Prostate gland (tissue), 2 donors: ENCODE results near the gene PLA2G5.

Experiments used
- POLR2AphosphoS5 ChIP-seq: sonication (generic); formaldehyde crosslinking; IDR thresholded peaks from one replicate; pipeline ENCODE4 v1.6.1; 2017; ENCODE audit warnings: antibody characterized with exemption
- TF ChIP-seq, protein P1 (sequence below), 4 experiments: fragments of 200-600 bp in 2 of 4; fragments of 450-650 bp in 2 of 4; sonication (generic) in 2 of 4; IDR thresholded peaks; 1 replicate in 3 of 4; 2 replicates in 1 of 4; pipeline ENCODE4 v1.5.1; 2016 to 2019; ENCODE audit warnings: antibody characterized with exemption in 4 of 4, mild to moderate bottlenecking in 2 of 4, moderate library complexity in 2 of 4

DNA sequence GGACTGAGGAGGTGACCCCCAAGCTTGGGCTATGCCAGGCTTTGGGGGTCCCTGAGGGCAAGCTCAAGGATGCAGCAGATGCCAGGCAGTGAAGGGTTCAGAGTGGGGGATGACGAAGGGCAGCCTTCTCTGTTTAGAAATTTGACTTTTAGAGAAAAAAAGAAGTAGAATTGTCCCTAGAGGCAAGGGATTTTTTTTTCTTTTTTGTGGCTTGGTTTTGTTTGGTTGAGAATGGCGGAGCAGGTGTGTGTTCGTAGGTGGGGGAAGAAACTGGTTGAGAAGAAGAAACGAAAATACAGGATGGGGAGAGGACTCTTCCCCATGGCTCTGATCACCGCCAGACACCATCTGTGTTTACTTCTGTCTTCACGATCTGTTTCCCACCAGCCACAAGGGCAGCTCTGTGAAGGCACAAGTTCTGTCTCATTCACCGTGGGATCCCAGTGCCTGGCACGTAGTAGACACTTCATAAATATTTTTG is 8.2 kb downstream of the PLA2G5 start:
- TF ChIP-seq POLR2AphosphoS5 = no peak
- TF ChIP-seq, protein P1, sequence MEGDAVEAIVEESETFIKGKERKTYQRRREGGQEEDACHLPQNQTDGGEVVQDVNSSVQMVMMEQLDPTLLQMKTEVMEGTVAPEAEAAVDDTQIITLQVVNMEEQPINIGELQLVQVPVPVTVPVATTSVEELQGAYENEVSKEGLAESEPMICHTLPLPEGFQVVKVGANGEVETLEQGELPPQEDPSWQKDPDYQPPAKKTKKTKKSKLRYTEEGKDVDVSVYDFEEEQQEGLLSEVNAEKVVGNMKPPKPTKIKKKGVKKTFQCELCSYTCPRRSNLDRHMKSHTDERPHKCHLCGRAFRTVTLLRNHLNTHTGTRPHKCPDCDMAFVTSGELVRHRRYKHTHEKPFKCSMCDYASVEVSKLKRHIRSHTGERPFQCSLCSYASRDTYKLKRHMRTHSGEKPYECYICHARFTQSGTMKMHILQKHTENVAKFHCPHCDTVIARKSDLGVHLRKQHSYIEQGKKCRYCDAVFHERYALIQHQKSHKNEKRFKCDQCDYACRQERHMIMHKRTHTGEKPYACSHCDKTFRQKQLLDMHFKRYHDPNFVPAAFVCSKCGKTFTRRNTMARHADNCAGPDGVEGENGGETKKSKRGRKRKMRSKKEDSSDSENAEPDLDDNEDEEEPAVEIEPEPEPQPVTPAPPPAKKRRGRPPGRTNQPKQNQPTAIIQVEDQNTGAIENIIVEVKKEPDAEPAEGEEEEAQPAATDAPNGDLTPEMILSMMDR (IDR thresholded peaks at IDR 0.05) = no peak
